Tibial artery (tissue), 4 donors: ENCODE results near the gene HOXA11.

Experiments
- DNase-seq, 2 donors: peaks; one replicate each; pipeline ENCODE4 v3.0.0-alpha.2; 2019
- H3K27ac ChIP-seq, 2 donors: fragments of 200-600 bp; sonication (generic) in 1 of 2; 1 replicate in 1 of 2; 2 replicates in 1 of 2; pipeline ENCODE4 v1.5.1; 2018 to 2019; ENCODE audit warnings: mild to moderate bottlenecking in 1 of 2
- H3K27me3 ChIP-seq, 2 donors: fragments of 200-600 bp; sonication (generic) in 1 of 2; one replicate each; pipeline versions ENCODE4 v1.5.1 to v1.6.0; 2016 to 2019
- H3K36me3 ChIP-seq, 3 donors: fragments of 200-600 bp; sonication (generic) in 2 of 3; one replicate each; pipeline ENCODE4 v1.5.1; 2016 to 2019; ENCODE audit warnings: mild to moderate bottlenecking in 2 of 3
- H3K4me1 ChIP-seq, 4 donors: fragments of 200-600 bp; sonication (generic) in 2 of 4; 1 replicate in 3 of 4; 2 replicates in 1 of 4; pipeline ENCODE4 v1.5.1; 2016 to 2019
- H3K4me3 ChIP-seq, 2 donors: fragments of 200-600 bp; sonication (generic) in 1 of 2; 1 replicate in 1 of 2; 2 replicates in 1 of 2; pipeline ENCODE4 v1.5.1; 2018 to 2019; ENCODE audit warnings: mild to moderate bottlenecking in 2 of 2
- H3K9me3 ChIP-seq, 3 donors: fragments of 200-600 bp; sonication (generic) in 1 of 3; one replicate each; pipeline ENCODE4 v1.5.1; 2016 to 2019
- CTCF ChIP-seq, 2 experiments: fragments of 200-600 bp in 1 of 2; fragments of 450-650 bp in 1 of 2; IDR thresholded peaks; one replicate each; pipeline ENCODE4 v1.5.1; 2017 to 2019; ENCODE audit warnings: antibody characterized with exemption in 2 of 2, mild to moderate bottlenecking in 1 of 2, moderate library complexity in 1 of 2
- intact Hi-C: fragments of 100-400 bp; cut with DNase I; formaldehyde crosslinking; loops from one replicate; pipeline ENCODE4 v1.15.0; 2023; ENCODE audit warnings: low total_unique reads

HOXA11 gene

GRCh38 chr7:27220440-27220955 lies 35.5 kb upstream of the HOXA11 start:
- no peak for TF ChIP-seq CTCF (IDR thresholded peaks at IDR 0.05)
- DNase-seq, result peak in 1 of 2 donors; percentile 40
- intact Hi-C loops, result no loop called here
- Histone ChIP-seq H3K4me1 (peaks cover 0 to 3% (median 0%) of the 10 kb centered on the region in 4 donors), H3K27ac (no peak overlapping the region), H3K36me3 (no peaks in the 10 kb centered on the region), H3K9me3 (peaks cover 0 to 4% (median 0%) of the 10 kb centered on the region in 3 donors), H3K4me3 (no peak overlapping the region), H3K27me3 (peaks cover 0 to 55% of the 10 kb centered on the region in 2 donors)

DNA sequence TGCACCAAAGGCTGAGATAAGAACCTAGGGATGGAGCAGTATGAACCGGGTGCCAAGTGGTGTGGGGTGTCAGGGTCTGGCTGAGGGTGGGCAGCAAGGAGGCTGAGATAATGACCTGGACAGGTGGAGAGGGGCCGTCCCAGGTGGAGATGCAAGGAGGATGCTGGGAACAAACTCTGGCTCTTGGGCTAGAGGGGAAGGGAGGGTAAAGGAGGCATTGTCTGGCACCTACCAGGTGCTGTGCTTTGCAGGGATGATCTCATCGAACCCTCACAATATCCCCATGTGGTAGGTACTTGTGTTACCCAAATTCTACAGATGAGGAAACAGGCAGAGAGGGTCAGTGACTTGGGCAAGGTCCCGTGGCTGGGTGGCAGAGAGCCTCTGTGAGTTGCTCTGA lies 34.8 kb upstream of the HOXA11 start:
- H3K9me3 ChIP-seq, result peaks cover 0 to 4% (median 0%) of the 10 kb centered on the region in 3 donors
- intact Hi-C loops, result no loop called here
- no peak for TF ChIP-seq CTCF (IDR thresholded peaks at IDR 0.05)
- DNase-seq, result no peak
- no peak overlapping the region for H3K27ac ChIP-seq
- H3K27me3 ChIP-seq, result peaks cover 0 to 48% of the 10 kb centered on the region in 2 donors
- H3K36me3 ChIP-seq, result no peaks in the 10 kb centered on the region
- H3K4me3 ChIP-seq, result no peak overlapping the region
- H3K4me1 ChIP-seq, result no peaks in the 10 kb centered on the region

GRCh38 chr7:27217951-27218350 lies 32.9 kb upstream of the HOXA11 start:
- intact Hi-C loops, result no loop called here
- H3K4me3 ChIP-seq, result no peak overlapping the region

DNA sequence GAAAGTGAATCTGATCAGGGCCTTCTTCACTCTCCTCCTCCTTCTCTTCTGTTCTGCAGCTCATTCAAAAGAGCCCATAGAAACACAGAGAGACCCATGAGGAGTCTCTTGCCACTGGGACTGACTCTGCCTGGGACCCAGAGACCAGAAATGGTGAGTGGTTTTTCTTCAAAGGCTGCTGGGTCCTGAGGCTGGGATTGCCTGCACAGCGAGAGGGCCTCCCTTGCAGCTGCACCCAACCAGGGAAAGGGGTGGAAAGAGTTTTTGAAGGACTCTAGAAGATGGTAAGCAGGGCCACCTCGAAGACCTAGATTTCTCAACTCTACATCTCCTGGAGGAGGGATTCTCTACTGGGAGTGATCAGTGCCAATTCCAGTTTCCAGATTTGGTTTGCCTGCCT lies 30.3 kb upstream of the HOXA11 start:
- peaks cover 0 to 12% (median 4%) of the 10 kb centered on the region in 4 donors for H3K4me1 ChIP-seq
- intact Hi-C loops, result no loop called here
- H3K9me3 ChIP-seq, result peaks cover 0 to 1% (median 0%) of the 10 kb centered on the region in 3 donors
- H3K27ac ChIP-seq, result no peak overlapping the region
- no peak overlapping the region for H3K4me3 ChIP-seq
- H3K36me3 ChIP-seq, result no peaks in the 10 kb centered on the region
- no peak for TF ChIP-seq CTCF (IDR thresholded peaks at IDR 0.05)
- peaks cover 4 to 68% of the 10 kb centered on the region in 2 donors for H3K27me3 ChIP-seq
- no peak for DNase-seq

More at GRCh38 chr7:27217951-27218350, 32.9 kb upstream of the HOXA11 start:
- no peak for DNase-seq
- no peak overlapping the region for H3K27ac ChIP-seq
- peaks cover 0 to 4% (median 0%) of the 10 kb centered on the region in 3 donors for H3K9me3 ChIP-seq
- peaks cover 0 to 3% (median 0%) of the 10 kb centered on the region in 4 donors for H3K4me1 ChIP-seq
- H3K36me3 ChIP-seq, result no peaks in the 10 kb centered on the region
- H3K27me3 ChIP-seq, result peaks cover 0 to 53% of the 10 kb centered on the region in 2 donors
- TF ChIP-seq CTCF (IDR thresholded peaks at IDR 0.05), result no peak

- intact Hi-C loops, result no loop called here
- H3K36me3 ChIP-seq, result no peaks in the 10 kb centered on the region
- H3K4me3 ChIP-seq, result no peak overlapping the region
- no peaks in the 10 kb centered on the region for H3K9me3 ChIP-seq
- no peak overlapping the region for H3K27ac ChIP-seq
- DNase-seq, result no peak
- H3K27me3 ChIP-seq, result peaks cover 4 to 67% of the 10 kb centered on the region in 2 donors
- H3K4me1 ChIP-seq, result peaks cover 0 to 13% (median 5%) of the 10 kb centered on the region in 4 donors
- TF ChIP-seq CTCF (IDR thresholded peaks at IDR 0.05), result no peak
Observed at GRCh38 chr7:27214239-27214950, 29.4 kb upstream of the HOXA11 start.
